NCI-H1417 treated with DMSO at 0.1 percent for 48 hours (cell line): Measurements from ENCODE around the gene TMEM132E.

Experiments used
- DNase-seq: peaks from one replicate; lab custom pipeline; 2025; lab: John Stamatoyannopoulos, UW

The TMEM132E gene

GRCh38 chr17:34568953-34569352, 10.4 kb upstream of the TMEM132E start:
- DNase-seq = no peak

- no peak for DNase-seq
Observed at GRCh38 chr17:34569591-34569990, 9.8 kb upstream of the TMEM132E start.

GRCh38 chr17:34570506-34570905, 8.9 kb upstream of the TMEM132E start:
- DNase-seq = no peak

- no peak for DNase-seq
Observed at GRCh38 chr17:34571428-34572130, 7.8 kb upstream of the TMEM132E start.

- no peak for DNase-seq
Observed at GRCh38 chr17:34572483-34572882, 6.9 kb upstream of the TMEM132E start.

- no peak for DNase-seq
Observed at GRCh38 chr17:34575182-34575581, 4.2 kb upstream of the TMEM132E start.

- DNase-seq = no peak
Observed at GRCh38 chr17:34578016-34578415, 1.4 kb upstream of the TMEM132E start.

GRCh38 chr17:34578656-34579016, 746 bp upstream of the TMEM132E start:
- DNase-seq = no peak

GRCh38 chr17:34579979-34580684, 750 bp downstream of the TMEM132E start:
- no peak for DNase-seq

GRCh38 chr17:34580685-34581445, 1.5 kb downstream of the TMEM132E start:
- no peak for DNase-seq

GRCh38 chr17:34581446-34582184, 2.2 kb downstream of the TMEM132E start:
- no peak for DNase-seq

GRCh38 chr17:34582185-34582900, 3.0 kb downstream of the TMEM132E start:
- DNase-seq = no peak

GRCh38 chr17:34582901-34583245, 3.5 kb downstream of the TMEM132E start:
- no peak for DNase-seq

GRCh38 chr17:34584805-34585416, 5.5 kb downstream of the TMEM132E start:
- DNase-seq = no peak

- DNase-seq = no peak
Observed at GRCh38 chr17:34586346-34586846, 7.0 kb downstream of the TMEM132E start.

GRCh38 chr17:34588266-34588665, 8.9 kb downstream of the TMEM132E start:
- DNase-seq = no peak

GRCh38 chr17:34589120-34589965, 10.0 kb downstream of the TMEM132E start:
- no peak for DNase-seq

GRCh38 chr17:34592002-34592401, 12.6 kb downstream of the TMEM132E start:
- no peak for DNase-seq

GRCh38 chr17:34596920-34597319, 17.5 kb downstream of the TMEM132E start:
- DNase-seq = no peak

GRCh38 chr17:34598161-34598776, 18.9 kb downstream of the TMEM132E start:
- peak; percentile 20 for DNase-seq
